Measurements from ENCODE around the gene GPR42.

Gene GPR42

GRCh38 chr19:35370722-35371121 is at the start of gene GPR42:
TSS of gene GPR42 (plus strand) at chr19:35371068. CDS start at chr19:35371360, 292 bp downstream.
- no peak for DNase-seq

DNA sequence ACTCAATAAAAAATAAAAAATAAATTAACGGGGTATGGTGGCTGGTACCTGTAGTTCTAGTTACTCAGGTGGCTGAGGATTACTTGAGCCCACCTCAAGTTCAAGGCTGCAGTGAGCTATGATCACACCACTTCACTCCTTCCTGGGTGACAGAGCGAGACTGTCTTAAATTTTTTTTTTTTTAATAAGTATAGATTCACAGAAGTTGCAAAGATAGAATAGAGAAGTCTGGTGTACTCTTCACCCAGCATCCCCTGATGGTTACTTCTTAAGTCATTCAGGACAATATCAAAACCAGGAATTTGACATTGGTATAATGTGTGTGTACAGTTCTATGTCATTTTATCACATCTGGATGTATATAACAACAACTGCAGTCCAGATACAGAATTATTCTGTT is 49.6 kb upstream of the GPR42 start:
- DNase-seq: no peak

- no peak for DNase-seq
These were observed 48.9 kb upstream of the GPR42 start for GRCh38 chr19:35322014-35322413.

DNA sequence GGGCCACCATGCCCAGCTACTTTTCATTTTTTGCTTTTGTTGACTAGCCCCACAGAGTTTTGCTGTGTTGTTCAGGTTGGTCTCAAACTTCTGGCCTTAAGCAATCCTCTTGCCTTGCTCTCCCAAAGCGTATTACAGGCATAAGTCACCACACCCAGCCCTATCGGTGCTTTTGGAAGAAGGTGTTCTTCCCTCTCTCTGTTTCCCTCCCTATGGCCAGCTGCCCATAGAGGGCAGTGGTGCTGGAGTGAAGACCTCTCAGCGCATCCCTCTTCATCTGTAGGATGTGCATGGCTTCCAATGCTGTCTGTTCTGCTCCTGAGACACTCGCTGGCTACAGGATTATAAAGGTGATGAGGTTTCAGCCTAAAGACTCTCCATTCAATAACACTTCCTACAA is 43.2 kb upstream of the GPR42 start:
- no peak for DNase-seq

DNA sequence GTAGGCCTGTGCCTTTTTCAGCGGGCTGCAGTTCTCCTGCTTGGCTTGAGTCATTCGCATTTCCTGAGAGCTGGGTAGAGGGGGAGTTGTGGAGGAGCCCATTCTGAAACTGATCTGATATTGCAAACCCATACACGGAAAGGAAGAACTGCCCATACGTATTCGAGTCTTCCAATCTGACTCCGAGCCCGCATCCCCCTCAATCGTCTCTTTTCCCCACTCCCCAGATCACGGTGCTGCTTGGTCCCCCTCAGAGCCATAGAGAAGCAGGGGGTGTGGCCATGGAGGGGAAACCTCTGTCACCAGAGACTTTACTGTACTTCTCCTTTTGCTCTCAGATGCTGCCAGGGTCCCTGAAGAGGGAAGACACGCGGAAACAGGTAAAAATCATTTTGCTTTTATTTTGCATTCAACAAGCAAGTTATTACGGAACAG is 42.0 kb upstream of the GPR42 start, which contains the start of gene CD22:
Gene CD22 (plus strand): TSS at position 337 of the 435 bp plus-strand sequence. CDS start 2,854 bp downstream, outside the sequence.
- no peak for DNase-seq

DNA sequence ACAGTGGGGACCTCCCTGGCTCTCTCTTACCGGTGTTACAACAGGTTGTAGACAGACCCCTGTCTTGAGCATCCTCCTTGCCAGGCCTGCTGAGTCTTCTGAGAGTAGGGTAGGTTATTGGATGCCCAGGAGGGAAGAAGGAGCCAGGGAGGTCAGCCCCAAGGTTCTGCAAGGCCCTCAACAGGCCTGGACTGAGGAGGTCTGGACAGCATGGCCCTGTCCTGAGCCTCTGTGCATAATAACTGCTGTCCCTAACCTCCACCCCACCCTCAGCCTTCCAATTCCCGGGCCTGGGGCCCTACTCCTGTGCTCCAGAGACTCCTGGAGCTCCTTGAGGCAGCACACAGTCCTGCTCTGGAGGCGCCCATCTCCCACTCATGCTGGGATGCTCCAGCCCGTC is 41.5 kb upstream of the GPR42 start:
- no peak for DNase-seq

DNA sequence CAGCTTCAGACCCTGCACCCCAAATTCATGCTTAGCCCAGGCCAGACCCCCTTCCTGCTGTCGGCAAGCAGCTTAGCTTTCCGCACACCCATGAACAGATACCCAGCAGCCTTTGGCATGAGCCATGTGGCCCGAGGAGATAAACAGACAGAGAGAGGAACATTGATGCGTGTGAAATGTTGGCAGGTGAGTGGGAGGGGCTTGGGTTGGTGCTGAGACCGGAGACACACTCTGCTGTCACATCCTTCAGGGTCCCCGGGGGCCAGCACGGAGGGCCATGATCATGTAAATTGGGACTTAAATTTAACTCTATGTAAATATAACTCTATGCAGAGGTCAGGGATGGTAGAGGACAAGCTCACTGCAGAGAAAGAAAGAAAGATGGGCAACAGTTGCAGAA is 40.4 kb upstream of the GPR42 start:
- DNase-seq: no peak

GRCh38 chr19:35331551-35332214 is 39.2 kb upstream of the GPR42 start:
- no peak for DNase-seq

- no peak for DNase-seq
These were observed 38.1 kb upstream of the GPR42 start for GRCh38 chr19:35332817-35333216.

DNA sequence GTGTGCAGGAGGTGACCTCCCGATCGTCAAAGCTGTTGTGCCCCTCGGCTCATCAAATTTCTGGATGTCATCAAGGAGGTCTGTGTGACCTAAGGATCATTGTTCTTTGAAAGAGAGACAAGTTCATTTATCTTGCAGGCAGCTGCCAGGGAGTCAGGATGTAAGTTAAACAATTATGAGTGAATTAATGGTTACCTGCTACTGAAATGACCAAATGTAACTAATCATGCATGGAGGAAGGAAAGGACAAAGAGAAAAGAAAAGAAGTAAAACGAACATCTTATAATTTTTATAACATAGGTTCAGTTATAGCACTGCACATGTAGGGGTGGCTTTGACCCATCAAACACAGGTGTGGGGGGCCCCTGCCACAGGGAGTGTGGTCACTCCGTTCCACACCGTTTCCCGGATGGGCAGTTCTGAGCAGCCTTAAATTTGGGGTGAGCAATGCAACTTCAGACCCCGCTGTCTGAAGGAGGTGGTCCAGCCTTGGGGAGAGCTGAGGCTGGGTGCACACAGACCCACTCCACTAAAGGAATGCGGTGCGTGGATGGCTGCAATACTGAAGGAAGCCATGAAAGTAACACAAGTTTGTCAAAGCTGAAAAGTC is 36.6 kb upstream of the GPR42 start:
- DNase-seq: no peak

GRCh38 chr19:35336166-35336955 is 34.5 kb upstream of the GPR42 start:
- DNase-seq: no peak

DNA sequence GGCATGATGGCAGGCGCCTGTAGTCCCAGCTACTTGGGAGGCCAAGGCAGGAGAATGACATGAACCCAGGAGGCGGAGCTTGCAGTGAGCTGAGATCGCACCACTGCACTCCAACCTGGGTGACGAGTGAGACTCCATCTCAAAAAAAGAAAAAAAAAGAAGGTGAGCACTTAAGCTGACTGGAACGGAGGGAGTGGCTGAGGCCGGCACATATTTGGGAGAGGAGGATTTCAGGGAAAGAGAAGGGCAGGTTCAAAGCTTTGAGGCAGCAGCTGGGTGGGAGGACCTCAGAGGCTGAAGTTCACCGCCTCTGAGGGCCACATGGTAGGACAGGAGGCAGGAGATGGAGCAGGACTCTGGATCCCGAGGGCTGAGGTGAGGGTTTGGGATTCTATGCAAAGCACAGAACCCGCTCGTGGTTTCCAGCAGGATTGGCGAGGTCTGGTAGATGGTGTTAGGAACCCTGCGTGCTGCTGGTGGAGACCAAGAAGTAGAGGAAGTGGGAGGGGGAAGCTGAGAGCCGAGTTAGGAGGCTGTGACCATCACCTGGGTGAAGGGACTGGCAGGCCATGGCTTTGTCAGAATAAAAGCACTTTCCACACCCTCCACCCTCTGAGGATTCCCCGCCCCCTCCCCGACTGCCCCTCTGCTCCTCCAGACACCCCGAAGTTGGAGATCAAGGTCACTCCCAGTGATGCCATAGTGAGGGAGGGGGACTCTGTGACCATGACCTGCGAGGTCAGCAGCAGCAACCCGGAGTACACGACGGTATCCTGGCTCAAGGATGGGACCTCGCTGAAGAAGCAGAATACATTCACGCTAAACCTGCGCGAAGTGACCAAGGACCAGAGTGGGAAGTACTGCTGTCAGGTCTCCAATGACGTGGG is 33.5 kb upstream of the GPR42 start:
- DNase-seq: no peak

- DNase-seq: no peak
These were observed 32.9 kb upstream of the GPR42 start for GRCh38 chr19:35337984-35338296.

DNA sequence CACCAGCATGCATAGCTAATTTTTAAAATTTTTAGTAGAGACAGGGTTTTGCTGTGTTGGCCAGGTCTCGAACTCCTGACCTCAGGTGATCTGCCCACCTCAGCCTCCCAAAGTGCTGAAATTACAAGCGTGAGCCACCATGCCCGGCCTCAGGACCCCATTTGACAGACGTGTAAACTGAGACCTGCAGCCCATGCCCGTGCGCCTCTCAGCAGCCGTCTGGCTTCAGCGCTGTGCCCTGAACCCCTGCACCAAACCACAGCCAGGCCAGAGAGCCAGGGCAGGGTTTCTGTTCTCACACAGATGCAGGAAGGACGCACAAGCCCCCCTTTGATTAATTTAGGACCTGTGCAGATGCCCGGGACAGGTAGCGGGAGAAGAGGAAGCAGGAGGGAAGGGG is 30.4 kb upstream of the GPR42 start:
- no peak for DNase-seq

- no peak for DNase-seq
These were observed 29.9 kb upstream of the GPR42 start for GRCh38 chr19:35341006-35341405.

GRCh38 chr19:35341565-35342225 is 29.2 kb upstream of the GPR42 start:
- no peak for DNase-seq

DNA sequence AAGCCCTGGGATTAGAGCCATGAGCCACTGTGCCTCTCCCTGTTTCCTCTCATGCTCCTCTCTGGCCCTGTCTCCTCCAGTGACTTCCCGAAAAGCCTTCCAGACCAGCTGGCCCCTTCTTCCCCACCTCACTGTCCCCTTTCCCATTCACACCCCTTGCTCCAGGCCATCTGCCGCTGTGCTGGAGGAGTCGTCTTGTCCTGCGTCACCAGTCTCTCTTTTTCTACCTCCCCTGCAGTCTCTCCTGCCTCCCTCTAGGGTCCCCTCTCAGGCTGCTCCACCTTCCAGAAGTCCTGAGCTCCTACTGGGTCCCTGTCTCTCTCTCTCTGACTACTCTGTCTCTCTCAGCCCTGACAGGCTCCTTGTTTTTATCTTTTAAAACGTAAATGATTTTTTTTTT is 28.4 kb upstream of the GPR42 start:
- no peak for DNase-seq

GRCh38 chr19:35344511-35345031 is 26.3 kb upstream of the GPR42 start:
- DNase-seq: no peak

DNA sequence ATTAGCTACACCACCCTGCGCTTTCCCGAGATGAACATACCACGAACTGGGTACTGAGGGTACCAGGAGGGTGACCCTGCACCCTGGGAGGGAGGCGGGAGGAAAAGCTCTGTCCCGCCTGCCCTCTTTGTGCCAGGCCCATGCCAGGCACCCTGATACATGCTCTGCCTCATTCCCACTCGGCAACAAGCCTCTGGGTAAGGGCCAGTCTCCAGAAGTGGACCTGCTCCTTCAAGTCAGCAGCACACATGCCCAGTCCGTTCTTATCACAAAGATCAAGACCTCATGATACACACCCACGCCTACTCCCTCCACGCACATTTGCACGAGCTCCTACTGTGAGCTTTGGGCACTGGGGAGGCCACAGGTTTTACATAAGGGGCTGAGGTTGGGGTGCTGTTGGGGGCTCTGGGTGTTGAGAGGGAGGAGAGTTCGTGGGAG is 25.2 kb upstream of the GPR42 start:
- DNase-seq: no peak

GRCh38 chr19:35346193-35347052 is 24.4 kb upstream of the GPR42 start:
- DNase-seq: no peak
